NCI-H774 (cell line): Measurements from ENCODE around the gene FERMT1.
"Not testable (repeated sequence)": the region's sequence is repeated elsewhere in the genome, so short reads cannot be mapped to it uniquely, and the experiment has no call there.

Experiments
- DNase-seq: peaks from one replicate; lab custom pipeline; 2025; lab: John Stamatoyannopoulos, UW

The FERMT1 gene

GRCh38 chr20:6116758-6117157 lies 6.1 kb downstream of the FERMT1 start:
- no peak for DNase-seq

GRCh38 chr20:6115221-6115895 lies 7.5 kb downstream of the FERMT1 start:
- no peak for DNase-seq

- DNase-seq, result no peak
These were observed 8.1 kb downstream of the FERMT1 start for GRCh38 chr20:6114696-6115095.

GRCh38 chr20:6113951-6114350 lies 8.9 kb downstream of the FERMT1 start:
- no peak for DNase-seq

GRCh38 chr20:6112965-6113364 lies 9.9 kb downstream of the FERMT1 start:
- not testable (repeated sequence) for DNase-seq

- no peak for DNase-seq
These were observed 14.5 kb downstream of the FERMT1 start for GRCh38 chr20:6108330-6108729.

GRCh38 chr20:6104493-6105188 lies 18.2 kb downstream of the FERMT1 start:
- no peak for DNase-seq

GRCh38 chr20:6103301-6103700 lies 19.5 kb downstream of the FERMT1 start:
- no peak for DNase-seq

- no peak for DNase-seq
These were observed 21.5 kb downstream of the FERMT1 start for GRCh38 chr20:6101346-6101745.

- DNase-seq, result no peak
These were observed 22.6 kb downstream of the FERMT1 start for GRCh38 chr20:6100246-6100645.

GRCh38 chr20:6099819-6100218 lies 23.0 kb downstream of the FERMT1 start:
- no peak for DNase-seq

- no peak for DNase-seq
These were observed 27.4 kb downstream of the FERMT1 start for GRCh38 chr20:6095409-6095808.

GRCh38 chr20:6094565-6094964 lies 28.3 kb downstream of the FERMT1 start:
- DNase-seq, result no peak

- no peak for DNase-seq
These were observed 28.8 kb downstream of the FERMT1 start for GRCh38 chr20:6094063-6094462.

- DNase-seq, result no peak
These were observed 31.2 kb downstream of the FERMT1 start for GRCh38 chr20:6091661-6092060.

- DNase-seq, result no peak
These were observed 36.0 kb downstream of the FERMT1 start for GRCh38 chr20:6086868-6087267.

GRCh38 chr20:6083926-6084325 lies 38.9 kb downstream of the FERMT1 start:
- no peak for DNase-seq

- DNase-seq, result no peak
These were observed 41.6 kb downstream of the FERMT1 start for GRCh38 chr20:6081236-6081635.

- no peak for DNase-seq
These were observed 43.8 kb downstream of the FERMT1 start for GRCh38 chr20:6079016-6079415.

GRCh38 chr20:6075428-6076219 lies 47.2 kb downstream of the FERMT1 start:
- no peak for DNase-seq

- no peak for DNase-seq
These were observed 48.0 kb downstream of the FERMT1 start for GRCh38 chr20:6074784-6075183.

GRCh38 chr20:6074145-6074561 lies 48.7 kb downstream of the FERMT1 start:
- DNase-seq, result no peak
